GM12875 (cell line): ENCODE measurements around the gene OR2G3.

ENCODE experiments used
- H3K4me3 ChIP-seq: one replicate; pipeline ENCODE4 v1.5.1; 2011; ENCODE audit warnings: low read depth, low read length, control low read depth
- CTCF ChIP-seq: IDR thresholded peaks from 2 replicates; pipeline ENCODE4 v1.5.1; 2011; ENCODE audit warnings: low read depth, mild to moderate bottlenecking, control low read depth, inconsistent platforms, low read length, moderate library complexity, borderline replicate concordance; ENCODE audit not compliant: insufficient read depth

The OR2G3 gene

GRCh38 chr1:247578946-247579460 lies 26.4 kb upstream of the OR2G3 start:
- no peak for TF ChIP-seq CTCF
- H3K4me3 ChIP-seq: no peak overlapping the region

GRCh38 chr1:247588060-247588459 lies 17.3 kb upstream of the OR2G3 start, which contains the start of gene OR2G2:
Gene OR2G2 (plus strand): TSS chr1:247588360. CDS start chr1:247588360, 0 bp downstream.
- no peak within 1 kb of the TSS for H3K4me3 ChIP-seq
- no peak for TF ChIP-seq CTCF

- H3K4me3 ChIP-seq: no peak overlapping the region
- no peak for TF ChIP-seq CTCF
Measured at GRCh38 chr1:247613405-247613804, 8.0 kb downstream of the OR2G3 start.

- H3K4me3 ChIP-seq: no peak overlapping the region
- TF ChIP-seq CTCF: no peak
Measured at GRCh38 chr1:247614625-247615024, 9.2 kb downstream of the OR2G3 start.

- no peak overlapping the region for H3K4me3 ChIP-seq
- TF ChIP-seq CTCF: no peak
Measured at GRCh38 chr1:247627951-247628350, 22.6 kb downstream of the OR2G3 start.

GRCh38 chr1:247638011-247638410 lies 32.6 kb downstream of the OR2G3 start:
- no peak for TF ChIP-seq CTCF
- no peak overlapping the region for H3K4me3 ChIP-seq

GRCh38 chr1:247638781-247639180 lies 33.4 kb downstream of the OR2G3 start:
- no peak for TF ChIP-seq CTCF
- H3K4me3 ChIP-seq: no peak overlapping the region
